ENCODE measurements around the gene PLSCR4.
"Not testable (repeated sequence)": the region's sequence is repeated elsewhere in the genome, so short reads cannot be mapped to it uniquely, and the experiment has no call there.

Gene PLSCR4

DNA sequence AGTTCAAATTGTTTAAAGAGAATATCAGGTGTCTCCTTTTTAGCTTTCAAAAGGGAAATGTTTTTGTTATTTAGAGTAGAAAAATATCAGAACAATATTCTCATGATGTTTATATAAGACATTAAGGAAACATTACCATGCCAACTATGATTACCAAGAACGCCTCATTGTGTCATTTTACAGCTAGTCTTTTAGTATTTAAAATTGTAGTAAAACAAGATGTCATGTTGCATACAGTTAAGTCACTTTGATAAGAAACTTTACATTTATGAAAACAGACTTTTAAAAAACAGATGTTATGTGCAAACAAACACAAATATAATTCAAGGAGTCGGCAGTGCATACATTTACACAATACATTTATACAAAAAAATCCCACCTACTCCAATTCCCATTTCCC lies 4.4 kb downstream of the PLSCR4 start:
- no peak for DNase-seq

DNA sequence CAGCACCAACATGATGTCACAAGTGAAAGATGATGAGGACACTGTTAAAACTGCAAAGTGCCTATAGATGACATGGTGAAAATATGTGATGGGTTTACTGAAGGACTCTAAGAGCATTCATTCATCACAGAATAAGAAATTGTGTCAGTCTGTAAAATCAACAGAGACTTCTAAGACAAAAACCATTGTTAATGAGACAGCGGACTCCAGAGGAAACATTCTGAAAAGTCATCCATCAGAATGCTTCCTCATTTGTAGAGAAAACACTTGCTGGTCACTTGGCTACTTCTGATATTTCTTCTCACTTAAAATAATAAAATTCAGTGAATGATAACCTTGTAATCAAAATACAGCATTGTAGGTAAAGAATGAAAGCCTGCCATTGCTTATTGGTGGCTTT lies 7.3 kb downstream of the PLSCR4 start:
- DNase-seq: no peak

DNA sequence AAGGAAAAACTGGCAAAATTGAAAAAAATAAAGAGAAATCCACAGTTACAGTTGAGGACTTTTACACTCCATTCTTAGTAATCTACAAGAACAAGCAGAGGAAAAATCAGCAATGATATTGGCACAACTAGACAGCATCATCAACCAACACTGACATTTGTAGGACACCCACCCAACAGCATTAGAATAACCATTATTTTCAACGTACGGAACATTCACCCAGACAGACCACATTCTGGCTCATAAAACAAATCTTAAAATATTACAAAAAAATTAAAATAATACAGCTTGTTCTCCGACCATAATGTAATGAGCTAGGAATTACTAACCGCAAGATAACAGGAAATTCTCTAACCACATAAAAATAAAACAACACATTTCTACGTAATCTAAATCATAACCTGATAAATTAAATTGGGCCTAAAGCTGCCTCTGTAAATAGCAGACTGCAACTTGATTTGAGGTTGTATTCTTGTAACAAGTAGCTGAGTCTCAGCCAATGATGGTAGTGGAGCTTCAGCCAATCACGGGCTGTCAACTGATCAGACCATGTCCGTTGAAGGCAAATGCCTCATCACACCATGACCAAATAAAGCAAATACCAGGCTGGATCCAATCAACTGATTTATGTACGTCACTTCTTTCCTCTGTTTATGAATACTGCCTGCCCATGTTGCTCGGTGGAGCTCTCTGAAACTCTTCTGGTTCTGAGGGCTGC lies 9.2 kb downstream of the PLSCR4 start:
- no peak for DNase-seq

DNA sequence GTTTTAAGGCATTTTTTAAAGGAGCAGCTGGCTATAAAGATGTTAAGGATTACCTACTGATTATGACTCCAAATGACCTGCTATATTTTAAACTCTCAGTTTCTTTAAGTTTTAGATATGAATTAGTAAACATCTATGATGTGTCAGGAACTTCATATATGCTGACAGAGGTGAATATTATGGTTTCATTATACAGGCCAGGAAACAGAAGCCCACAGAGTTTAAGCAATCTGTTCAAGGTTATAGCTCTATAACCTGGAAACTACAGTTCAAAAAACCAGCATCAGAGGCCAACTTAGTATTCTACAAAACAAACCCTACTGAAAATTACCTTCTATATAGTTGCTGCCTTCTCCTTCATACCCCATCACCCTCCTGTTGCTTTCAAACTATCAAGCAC lies 17.4 kb downstream of the PLSCR4 start:
- no peak for DNase-seq

DNA sequence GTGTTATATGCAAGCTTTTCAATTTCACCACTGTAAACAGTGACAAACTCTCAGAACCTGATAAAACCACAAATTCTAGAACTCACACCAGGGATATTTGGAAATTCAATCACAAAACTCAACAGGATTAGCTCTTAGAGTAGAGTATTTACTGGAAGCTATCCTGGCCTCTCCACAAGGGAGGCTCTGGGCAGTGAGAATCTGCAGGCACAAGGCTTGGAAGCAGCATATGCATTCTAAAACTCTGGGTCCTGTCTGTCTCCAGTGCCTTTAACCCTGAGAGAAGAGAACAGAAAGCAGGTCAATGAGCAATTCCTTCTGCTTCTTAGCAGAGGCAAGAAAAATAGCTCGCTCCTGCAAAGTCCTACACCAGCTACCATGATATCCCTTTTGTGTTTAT lies 23.4 kb downstream of the PLSCR4 start:
- peak; percentile 35 for DNase-seq

DNA sequence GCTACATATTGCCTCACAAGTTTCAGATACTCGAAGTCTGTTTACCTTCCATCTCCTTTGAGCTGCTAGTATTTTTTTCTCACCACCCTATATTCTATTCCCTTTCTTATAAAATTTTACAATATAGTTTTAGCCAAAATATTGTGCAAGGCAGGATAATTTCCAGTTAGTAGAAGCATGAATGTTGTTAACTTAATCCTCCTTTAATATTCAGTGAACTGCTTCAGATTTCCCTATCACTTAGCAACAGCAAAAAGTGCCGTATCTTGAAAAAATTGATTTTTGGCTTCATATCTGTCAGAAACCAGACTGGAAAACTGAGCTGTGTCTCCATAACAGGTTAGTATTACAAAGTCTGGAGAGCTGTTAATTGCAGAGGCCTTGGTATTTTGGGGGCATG lies 24.0 kb downstream of the PLSCR4 start:
- DNase-seq: peak; percentile 20

DNA sequence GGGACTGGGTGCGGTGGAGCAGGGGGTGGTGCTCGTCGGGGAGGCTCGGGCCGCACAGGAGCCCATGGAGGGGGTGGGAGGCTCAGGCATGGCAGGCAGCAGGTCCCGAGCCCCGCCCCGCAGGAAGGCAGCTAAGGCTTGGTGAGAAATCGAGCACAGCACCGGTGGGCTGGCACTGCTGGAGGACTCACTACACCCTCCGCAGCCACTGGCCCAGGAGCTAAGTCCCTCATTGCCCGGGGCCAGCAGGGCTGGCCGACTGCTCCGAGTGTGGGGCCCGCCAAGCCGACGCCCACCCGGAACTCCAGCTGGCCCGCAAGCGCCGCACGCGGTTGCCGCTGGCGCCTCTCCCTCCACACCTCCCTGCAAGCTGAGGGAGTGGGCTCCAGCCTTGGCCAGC lies 25.4 kb downstream of the PLSCR4 start:
- DNase-seq: not testable (repeated sequence)

DNA sequence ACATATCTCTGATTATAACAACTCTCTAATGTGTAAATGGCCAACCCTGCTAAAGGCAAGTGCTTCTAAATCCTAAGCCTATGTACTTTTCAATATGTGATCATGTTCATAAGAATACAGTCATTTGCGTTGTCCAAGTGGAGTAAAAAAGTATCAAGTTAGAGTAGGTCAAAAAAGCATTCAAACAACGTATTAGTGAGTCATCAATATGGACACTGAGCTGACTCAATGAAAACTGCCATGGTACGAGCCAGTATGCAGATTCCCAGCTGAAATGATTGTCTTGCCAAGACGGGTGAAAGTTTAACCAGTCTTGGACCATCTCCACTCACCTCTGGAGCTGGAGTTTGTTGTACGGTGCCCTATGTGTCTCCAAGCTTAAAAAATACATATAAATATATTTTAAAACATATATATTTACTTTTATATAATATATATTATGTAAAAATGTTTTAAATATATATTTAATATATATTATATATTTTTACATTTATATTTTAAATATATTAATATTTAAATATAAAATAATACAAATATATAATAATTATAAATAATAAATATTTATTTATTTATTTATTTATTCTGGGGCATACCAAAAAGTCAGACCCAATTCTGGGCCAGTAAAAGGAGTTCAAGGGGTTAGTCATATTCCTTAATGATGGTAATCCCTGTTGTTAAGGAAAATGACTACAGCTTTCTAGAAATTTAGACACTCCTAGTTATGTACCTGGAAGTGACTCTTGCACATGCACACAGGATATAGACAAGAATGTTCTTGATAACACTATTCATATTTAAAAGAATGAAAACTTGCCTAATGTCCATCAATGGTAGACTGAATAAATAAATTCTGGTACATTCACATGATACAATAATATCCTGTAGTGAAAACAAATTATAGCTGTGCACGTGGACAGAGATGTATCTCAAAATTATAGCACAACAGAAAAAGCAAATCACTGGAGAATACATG lies 27.2 kb downstream of the PLSCR4 start:
- no peak for DNase-seq

DNA sequence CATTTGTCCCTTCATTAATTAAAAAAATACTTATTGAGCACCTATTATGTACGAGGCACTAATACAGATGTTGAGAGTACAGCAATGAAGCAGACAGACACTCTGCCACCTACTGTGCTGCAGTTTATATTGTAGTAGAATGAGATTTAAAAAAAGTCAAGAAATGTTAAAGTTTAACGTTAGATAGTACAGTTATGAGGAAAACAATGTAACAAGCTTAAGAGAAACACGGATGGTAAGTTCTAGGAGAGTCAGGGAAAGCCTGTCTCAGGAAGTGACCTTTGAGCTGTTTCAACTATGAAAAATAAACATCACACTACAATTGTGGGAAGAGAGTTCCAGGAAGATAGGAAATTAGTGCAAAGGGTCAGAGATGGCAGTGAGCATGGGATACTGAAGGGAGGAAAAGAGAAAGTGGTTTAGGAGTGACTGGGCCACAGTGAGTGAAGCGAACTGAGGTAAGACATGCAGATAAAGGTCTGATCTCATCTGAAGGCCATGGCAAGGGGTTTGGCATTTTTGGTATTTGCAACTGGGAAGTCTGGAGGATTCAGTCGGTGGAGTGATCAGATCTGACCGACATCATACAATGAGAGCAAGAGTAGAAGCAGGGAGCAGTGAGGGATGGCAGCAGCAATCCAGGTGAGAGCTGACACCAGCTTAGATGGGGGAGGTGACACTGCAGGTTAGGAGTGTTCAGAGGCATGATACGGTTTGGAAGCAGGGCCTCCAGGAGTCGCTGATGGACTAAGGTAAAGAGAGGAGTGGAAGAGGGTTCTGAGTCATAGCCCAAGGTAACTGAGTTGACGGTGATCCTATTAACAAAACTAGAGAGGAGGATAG lies 28.5 kb downstream of the PLSCR4 start:
- no peak for DNase-seq

DNA sequence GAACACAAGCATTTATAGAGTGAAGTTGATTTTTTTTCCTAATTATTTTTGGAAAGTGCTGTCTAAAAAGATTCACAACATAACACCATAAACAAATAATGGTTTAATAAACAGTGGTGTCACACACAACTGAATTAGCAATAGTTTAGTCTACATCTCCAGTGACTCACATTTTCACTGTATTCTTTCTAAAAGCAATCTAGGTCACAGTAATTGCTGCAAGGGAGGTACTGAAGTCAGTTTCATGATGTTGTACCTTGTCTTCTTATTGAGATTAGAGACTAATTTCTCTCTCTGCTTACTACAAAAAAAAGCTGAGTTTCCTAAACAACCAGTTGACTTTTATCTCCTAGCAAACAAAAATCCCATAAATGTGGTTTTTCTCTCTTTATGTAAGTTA lies 29.6 kb downstream of the PLSCR4 start:
- no peak for DNase-seq

DNA sequence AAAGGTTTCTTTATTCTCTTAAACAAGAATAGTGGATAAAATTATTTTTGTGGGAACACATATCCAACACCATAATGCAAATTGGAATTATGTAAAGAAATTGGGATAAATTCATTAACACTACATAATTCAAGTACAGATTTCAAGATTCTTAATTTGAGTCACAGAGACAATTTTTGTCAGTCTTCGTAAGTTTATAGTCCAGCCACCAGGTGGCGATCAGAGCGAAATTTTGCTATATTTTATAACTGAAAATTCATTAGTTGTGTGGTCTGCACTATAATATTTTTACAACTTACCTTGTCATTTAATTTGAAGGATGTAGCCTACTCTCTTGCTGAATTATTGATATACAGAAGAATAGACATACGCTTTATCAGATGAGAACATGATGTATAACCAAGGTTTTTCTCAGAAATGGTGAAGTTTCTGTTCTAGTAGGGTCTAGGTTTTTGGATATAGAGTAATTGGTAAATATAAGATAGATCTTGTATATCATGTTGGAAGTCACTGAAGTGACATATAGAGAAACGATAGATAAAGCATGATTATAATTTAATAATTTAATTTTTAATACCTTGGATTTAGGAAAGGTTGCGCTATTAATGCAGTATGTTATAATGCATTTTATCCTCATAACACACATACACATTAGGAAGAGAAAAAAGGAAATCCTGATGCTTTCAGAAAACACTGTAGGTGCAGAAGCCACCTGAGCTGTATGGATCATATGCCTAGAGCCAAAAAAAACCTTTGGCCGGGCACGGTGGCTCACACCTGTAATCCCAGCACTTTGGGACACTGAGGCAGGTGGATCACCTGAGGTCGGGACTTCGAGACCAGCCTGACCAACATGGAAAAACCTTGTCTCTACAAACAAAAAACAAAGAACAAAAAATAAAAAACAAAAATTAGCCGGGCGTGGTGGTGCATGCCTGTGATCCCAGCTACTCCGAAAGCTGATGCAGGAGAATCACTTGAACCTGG lies 31.7 kb downstream of the PLSCR4 start:
- peak; percentile 56 for DNase-seq

DNA sequence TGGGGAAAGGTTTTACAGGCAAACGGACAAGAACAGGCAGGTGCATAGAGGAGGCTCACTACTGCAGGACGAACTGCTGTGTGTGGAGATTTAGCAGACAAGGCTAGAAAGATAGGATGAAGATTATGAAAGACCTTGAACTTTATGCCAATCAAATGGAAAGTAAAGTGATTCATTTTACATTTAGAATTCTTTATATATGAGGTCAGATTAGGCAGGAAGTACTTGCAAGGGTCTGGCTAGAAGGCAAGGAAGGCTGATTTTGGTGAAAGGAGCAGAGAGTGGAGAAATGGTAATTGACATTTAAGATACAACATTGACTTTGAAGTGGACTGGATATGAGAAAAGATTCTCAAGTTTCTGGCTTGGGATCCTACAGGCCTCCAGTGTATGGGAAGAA lies 33.6 kb downstream of the PLSCR4 start:
- DNase-seq: no peak

DNA sequence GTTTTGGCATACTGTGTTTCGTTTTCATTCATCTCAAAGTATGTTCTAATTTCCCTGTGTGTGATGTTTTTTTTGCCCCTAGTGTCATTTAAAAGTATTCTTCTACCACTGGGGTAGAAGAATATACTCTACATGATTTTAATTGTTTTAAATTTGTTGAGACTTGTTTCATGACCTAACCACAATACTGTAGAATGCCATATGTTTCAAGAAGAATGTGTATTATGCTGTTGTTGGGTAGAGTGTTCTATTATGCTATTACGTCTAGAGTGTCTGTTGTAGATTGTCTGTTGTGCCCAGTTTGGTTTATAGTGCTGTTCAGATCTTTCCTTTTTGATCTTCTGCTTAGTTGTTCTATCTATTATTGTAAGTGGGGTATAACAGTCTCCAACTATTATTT lies 36.4 kb downstream of the PLSCR4 start:
- DNase-seq: no peak

DNA sequence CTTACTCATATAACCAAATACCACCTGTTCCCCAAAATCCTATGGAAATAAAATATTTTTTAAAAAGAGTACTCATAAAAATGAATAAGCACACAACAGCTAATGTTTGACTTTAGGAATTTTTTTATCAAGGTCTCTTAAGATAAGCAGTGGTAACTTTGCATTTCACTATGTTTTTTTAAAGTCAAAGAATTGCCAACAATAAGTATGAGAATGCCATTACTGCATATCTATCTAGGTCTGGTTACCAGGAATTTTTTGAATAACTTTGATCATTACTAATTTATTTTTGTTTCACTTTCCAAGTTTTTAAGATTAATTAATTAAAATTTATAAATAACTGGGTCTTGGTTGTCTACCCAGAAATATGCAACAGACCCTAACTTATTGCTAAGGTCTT lies 41.5 kb downstream of the PLSCR4 start:
- DNase-seq: no peak

DNA sequence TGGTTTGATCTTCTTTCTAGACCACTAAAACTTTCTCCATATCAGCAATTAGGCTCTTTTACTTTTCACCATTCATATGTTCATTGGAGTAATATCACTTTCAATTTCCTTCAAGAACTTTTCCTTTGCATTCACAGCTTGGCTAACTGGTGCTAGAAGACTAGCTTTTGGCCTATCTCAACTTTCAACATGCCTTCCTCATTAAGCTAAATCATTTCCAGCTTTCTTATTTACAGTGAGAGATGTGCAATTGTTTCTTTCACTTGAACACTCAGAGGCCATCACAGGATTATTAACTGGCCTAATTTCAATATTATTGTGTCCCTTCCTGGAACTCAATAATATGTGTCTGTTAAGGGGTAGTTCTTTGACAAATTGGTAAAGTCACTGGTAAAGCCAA lies 47.1 kb downstream of the PLSCR4 start:
- peak; percentile 52 for DNase-seq

DNA sequence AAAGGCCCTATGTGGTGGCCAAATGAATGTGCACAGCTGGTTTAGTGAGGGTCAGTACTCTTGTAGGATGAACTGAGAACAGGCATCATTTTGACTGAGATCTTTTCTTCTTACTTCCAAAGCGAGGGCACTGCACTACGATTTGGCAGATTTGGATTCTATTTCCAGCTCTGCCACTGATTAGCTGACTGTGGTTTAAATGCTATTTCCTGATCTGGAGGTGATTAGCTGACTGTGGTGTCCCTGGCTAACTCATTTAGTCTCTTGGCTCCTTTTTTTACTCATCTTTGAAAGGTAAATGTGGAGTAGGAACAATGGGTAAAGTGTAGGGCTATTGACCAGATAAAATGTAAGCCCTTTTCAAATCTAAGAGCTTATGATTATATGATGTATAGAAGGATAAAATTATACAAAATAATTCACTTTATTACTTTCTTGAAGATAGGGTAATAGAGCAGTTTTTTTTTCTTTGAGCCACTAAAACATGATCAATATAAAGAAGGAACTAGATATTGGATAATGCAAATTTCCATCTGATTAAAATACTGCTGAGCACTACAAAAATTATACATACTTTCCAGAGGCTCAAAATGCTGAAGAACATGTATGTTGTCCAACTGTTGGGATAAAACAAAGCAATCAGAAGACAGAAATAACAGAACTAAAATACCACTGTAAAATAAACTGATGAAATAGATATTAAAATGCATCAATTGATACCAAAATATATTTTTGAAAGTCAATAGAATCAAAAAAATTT lies 50.3 kb downstream of the PLSCR4 start:
- DNase-seq: no peak

DNA sequence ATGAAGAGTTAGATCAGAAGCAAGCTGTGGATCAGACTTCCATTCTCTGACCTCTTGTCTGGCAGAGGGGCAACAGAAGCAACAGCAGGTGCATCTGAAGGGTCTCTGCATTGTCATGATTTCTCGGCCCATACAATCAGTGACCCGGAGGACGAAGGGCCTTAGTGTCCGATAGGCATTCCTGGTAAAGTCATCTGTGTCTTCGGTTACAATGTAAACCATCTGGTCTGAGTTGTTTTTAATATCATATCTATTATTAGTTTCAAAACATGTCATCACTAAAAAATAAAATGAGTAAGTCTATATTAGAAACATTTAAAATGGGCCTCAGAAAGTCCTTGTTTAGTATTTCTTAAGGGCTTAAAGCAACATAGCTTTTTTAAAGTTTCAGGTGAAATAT lies 51.1 kb downstream of the PLSCR4 start:
- no peak for DNase-seq

DNA sequence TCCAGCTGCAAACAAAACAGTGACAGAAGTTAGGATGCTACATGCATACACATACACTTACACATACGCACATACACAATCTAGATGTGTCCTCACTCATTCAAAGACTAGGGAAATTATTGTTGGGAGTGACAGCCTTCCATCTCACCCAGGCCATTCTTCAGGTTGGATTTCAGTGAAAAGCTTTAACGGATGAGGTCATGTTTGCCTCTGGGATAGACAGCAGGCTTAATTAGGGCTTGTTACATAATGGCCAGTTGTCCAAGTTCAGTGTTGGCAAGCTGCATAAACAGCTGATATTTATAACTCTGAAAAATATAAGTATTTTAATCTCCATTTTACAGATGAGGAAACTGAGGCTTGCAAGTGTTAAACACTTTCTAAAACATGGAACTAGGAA lies 54.1 kb downstream of the PLSCR4 start:
- no peak for DNase-seq

DNA sequence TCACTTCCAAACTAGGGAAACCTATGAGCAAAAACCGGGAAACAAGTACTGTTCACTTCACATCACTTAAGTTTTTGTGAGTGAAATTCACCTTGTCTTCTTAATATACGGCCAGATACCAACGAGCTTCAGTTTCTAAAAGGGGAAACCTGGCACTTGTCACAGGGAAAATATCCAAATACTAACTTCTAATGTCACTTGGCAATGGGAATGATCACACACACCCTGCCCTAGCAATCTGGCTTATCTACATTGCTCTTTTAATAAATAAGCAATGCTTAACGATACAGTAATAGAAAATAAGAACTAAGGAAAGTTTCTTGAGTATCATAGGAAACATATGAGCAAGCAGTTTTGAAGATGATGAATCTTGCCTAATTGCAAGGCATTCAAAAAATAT lies 55.3 kb downstream of the PLSCR4 start:
- DNase-seq: no peak

DNA sequence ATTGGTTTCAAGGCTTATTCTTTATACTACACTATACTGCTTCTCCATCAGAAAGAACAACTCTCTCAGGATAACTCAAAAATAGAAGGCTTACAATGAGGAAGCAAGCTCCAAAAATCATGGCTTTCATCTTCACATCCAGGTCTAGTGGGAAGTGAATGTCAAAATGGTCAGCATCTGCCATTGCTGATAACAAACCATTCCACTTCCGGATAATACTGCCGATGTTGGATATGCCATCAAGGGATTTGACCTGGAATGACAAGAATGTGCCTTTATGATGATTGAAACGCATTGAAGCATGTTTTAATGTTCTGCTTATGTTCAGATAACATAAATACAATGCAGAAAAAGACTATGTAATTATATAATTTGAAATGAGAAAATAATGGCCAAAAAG lies 55.9 kb downstream of the PLSCR4 start:
- DNase-seq: no peak

DNA sequence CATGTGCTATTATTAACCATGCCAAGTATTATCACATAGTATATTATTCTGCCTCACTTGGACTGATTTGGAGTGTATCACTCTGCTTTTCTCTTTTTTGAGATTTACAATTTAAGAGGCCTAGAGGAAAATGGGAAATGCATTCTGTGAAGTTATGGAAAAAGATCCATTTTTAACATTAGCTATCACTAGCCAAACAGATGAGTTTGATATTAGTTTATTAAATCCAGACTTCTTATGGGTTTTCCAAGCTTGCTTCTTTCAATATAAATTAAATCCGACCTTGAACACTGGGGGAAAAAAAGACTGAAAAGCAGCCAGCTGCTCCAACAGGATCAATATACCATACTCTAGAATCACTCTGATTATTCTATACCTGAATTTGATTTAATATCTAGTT lies 59.9 kb downstream of the PLSCR4 start:
- peak; percentile 37 for DNase-seq

Data from eye (tissue), 1 donor.